ENCODE measurements around the gene PLA2G2C. TPM values are rescaled to one million over a fixed set of nuclear protein-coding genes. Genes with fewer than 3 reads are reported as not detected.

Gene PLA2G2C
- total RNA-seq, 4 donors from 2014 or later: not detected

DNA sequence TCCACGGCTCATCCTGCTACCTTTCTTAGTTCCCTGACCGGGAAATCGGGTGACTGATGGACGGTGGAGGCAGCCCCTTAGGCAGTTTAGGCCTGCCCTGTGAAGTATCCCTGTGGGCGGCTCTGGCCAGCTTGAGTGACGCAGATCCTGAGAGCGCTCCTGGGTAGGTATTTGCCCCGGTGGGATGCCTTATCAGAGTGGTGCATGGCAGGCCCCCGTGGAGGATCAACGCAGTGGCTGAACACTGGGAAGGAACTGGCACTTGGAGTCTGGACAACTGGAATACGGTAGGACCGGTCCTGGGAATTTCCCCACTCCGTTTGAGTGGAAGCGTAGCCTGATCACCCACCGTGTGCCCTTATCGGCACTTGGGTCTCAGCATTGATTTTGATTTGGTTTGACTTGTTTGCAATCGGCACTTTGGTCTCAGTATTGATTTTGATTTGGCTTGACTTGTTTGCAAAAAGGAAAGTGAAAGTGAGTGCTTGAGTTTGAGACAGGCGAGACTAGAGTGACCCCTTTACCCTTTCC, 32.0 kb downstream of the PLA2G2C start:
- no peaks in the 10 kb centered on the region for H3K36me3 ChIP-seq
- no peaks in the 10 kb centered on the region for H3K27me3 ChIP-seq
- DNase-seq: no peak
- no peak overlapping the region for H3K4me3 ChIP-seq
- intact Hi-C loops (cut with DNase I; ENCODE audit: low total_unique reads): no loop called here
- H3K27ac ChIP-seq: no peak overlapping the region
- H3K4me1 ChIP-seq: no peaks in the 10 kb centered on the region
- no peak for TF ChIP-seq POLR2A (IDR thresholded peaks at IDR 0.05)
- TF ChIP-seq, protein P1, sequence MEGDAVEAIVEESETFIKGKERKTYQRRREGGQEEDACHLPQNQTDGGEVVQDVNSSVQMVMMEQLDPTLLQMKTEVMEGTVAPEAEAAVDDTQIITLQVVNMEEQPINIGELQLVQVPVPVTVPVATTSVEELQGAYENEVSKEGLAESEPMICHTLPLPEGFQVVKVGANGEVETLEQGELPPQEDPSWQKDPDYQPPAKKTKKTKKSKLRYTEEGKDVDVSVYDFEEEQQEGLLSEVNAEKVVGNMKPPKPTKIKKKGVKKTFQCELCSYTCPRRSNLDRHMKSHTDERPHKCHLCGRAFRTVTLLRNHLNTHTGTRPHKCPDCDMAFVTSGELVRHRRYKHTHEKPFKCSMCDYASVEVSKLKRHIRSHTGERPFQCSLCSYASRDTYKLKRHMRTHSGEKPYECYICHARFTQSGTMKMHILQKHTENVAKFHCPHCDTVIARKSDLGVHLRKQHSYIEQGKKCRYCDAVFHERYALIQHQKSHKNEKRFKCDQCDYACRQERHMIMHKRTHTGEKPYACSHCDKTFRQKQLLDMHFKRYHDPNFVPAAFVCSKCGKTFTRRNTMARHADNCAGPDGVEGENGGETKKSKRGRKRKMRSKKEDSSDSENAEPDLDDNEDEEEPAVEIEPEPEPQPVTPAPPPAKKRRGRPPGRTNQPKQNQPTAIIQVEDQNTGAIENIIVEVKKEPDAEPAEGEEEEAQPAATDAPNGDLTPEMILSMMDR (IDR thresholded peaks at IDR 0.05): no peak
- peaks cover 0 to 3% of the 10 kb centered on the region in 2 donors for H3K9me3 ChIP-seq

DNA sequence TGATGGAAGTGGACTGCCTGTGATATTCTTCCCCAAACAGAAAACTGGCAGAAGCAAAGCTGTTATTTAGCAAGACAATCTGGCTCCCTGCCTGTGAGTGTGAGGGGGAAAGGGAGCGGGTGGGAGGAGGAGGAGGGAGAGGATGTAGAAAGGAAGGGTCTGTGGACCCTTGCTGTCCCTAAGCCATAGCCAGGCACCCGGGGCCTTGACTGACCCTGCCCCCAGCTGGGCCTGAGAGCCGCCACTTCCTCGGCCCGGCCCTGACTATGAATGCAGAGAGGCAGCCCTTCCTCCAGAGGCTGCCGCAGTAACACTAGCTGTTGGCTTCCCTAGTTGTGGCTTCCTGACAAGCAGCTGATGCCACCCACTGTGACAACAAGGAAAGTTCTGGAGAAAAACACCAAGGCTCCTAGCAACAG, 33.3 kb downstream of the PLA2G2C start:
- TF ChIP-seq, protein P1 (IDR thresholded peaks at IDR 0.05): no peak
- H3K27me3 ChIP-seq: no peaks in the 10 kb centered on the region
- H3K4me1 ChIP-seq: no peaks in the 10 kb centered on the region
- DNase-seq: no peak
- no peaks in the 10 kb centered on the region for H3K9me3 ChIP-seq
- intact Hi-C loops (cut with DNase I; ENCODE audit: low total_unique reads): no loop called here
- H3K36me3 ChIP-seq: no peaks in the 10 kb centered on the region
- no peak overlapping the region for H3K27ac ChIP-seq
- H3K4me3 ChIP-seq: no peak overlapping the region

DNA sequence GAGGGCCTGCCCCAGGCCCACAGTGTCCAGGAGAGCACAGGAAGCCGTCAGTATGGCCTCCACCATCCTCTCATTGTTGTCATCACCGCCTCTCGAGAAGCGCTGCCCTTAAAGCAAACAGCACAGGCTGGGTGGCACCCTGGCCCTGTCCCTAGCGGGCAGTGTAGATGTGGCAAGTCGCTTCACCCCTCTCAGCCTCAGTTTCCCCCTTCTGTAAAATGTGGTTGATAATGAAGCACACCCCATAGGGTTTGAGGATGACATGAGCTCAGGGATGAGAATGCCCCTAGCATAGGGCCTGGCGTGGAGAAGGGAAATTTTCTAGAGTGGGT, 33.8 kb downstream of the PLA2G2C start:
- H3K36me3 ChIP-seq: no peaks in the 10 kb centered on the region
- no peaks in the 10 kb centered on the region for H3K9me3 ChIP-seq
- H3K4me1 ChIP-seq: no peaks in the 10 kb centered on the region
- DNase-seq: no peak
- no peak for TF ChIP-seq POLR2A (IDR thresholded peaks at IDR 0.05)
- TF ChIP-seq, protein P1 (IDR thresholded peaks at IDR 0.05): no peak
- no peak overlapping the region for H3K27ac ChIP-seq
- intact Hi-C loops (cut with DNase I; ENCODE audit: low total_unique reads): no loop called here
- no peaks in the 10 kb centered on the region for H3K27me3 ChIP-seq
- no peak overlapping the region for H3K4me3 ChIP-seq

DNA sequence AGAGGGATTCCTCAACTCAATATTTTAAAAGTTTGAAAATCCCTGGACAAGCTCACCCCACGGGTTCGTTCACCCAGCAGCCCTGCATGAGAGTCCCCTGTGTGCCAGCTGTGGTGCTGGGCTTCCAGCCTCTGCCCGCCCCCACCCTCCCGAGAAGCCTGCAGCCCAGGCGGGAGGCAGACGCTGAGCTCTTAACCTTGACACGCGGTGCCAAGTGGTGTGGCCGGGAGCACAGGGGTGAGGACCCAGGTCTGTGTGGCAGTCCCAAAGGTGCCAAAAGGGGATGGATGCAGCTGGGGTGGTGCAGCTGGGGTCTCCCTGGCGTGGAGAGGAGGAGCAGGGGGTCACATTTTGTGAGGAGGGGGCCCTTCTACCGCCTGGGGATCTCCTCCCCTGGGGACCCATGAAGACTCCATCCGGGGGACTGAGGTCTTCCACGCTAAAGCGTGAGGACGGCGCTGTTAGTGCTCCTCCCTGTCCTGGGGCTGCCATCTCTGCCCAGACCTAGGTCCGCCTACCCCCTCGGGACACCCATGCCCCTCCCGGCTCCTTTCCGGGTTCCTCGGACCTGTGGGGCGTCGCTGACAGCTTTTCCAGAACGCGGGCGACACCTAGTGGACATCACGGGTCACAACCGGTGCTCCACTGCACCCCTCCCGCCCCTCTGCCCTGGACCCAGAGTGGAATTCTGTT, 34.3 kb downstream of the PLA2G2C start:
- Histone ChIP-seq H3K27ac (no peak overlapping the region), H3K9me3 (no peaks in the 10 kb centered on the region), H3K36me3 (no peaks in the 10 kb centered on the region), H3K27me3 (no peaks in the 10 kb centered on the region), H3K4me3 (peak overlapping the region; percentile 10 to 35), H3K4me1 (no peaks in the 10 kb centered on the region)
- TF ChIP-seq POLR2A (IDR thresholded peaks at IDR 0.05): no peak
- TF ChIP-seq, protein P1 (IDR thresholded peaks at IDR 0.05): peak; percentile 90 to 94 (median 92)
- peak; percentile 74 to 77 for DNase-seq
- intact Hi-C loops (cut with DNase I; ENCODE audit: low total_unique reads): no loop called here

DNA sequence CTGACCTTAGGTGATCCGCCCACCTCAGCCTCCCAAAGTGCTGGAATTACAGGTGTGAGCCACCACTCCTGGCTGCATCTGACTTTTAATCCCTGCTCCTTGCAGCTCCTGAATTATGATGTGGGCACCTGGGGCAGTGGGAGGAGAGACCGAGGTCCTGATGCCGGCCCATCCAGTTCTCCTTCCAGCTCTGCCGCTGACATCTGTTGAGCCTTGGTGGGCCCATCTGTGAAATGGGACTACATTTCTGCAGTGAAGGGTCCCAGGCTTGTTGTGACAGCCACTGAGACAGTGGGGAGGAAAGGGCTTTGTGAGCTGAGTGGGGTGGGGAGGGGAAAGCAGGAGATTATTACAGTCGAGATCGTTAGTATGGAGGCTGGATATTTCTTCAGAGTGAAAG, 35.3 kb downstream of the PLA2G2C start:
- H3K36me3 ChIP-seq: no peaks in the 10 kb centered on the region
- intact Hi-C loops (cut with DNase I; ENCODE audit: low total_unique reads): no loop called here
- no peak overlapping the region for H3K27ac ChIP-seq
- no peaks in the 10 kb centered on the region for H3K27me3 ChIP-seq
- no peaks in the 10 kb centered on the region for H3K9me3 ChIP-seq
- no peak for DNase-seq
- no peak for TF ChIP-seq POLR2A (IDR thresholded peaks at IDR 0.05)
- TF ChIP-seq, protein P1 (IDR thresholded peaks at IDR 0.05): no peak
- no peaks in the 10 kb centered on the region for H3K4me1 ChIP-seq
- H3K4me3 ChIP-seq: no peak overlapping the region
